Smooth muscle cell (in vitro differentiated cells): ENCODE measurements around the gene NRIP1. TPM values are rescaled to one million over a fixed set of nuclear protein-coding genes. Genes with fewer than 3 reads are reported as not detected.

ENCODE experiments used
- DNase-seq: peaks from one replicate; lab custom pipeline; 2025; ENCODE audit not compliant: unreplicated experiment; lab: John Stamatoyannopoulos, UW
- H2AFZ ChIP-seq: fragments of 200-600 bp; sonication (generic); 2 replicates; pipeline ENCODE4 v1.6.0; 2016; ENCODE audit warnings: antibody characterized with exemption, low read depth, mild to moderate bottlenecking
- H3F3A ChIP-seq: fragments of 200-600 bp; sonication (generic); 2 replicates; pipeline ENCODE4 v1.6.0; 2017; ENCODE audit warnings: antibody characterized with exemption, low read depth
- H3K27ac ChIP-seq: fragments of 200-600 bp; sonication (generic); 2 replicates; pipeline ENCODE4 v1.5.1; 2016; ENCODE audit warnings: low read depth, mild to moderate bottlenecking
- H3K27me3 ChIP-seq: fragments of 200-600 bp; sonication (generic); 2 replicates; pipeline ENCODE4 v1.6.1; 2016; ENCODE audit warnings: low read depth, mild to moderate bottlenecking
- H3K36me3 ChIP-seq: fragments of 200-600 bp; sonication (generic); 2 replicates; pipeline ENCODE4 v1.5.1; 2016; ENCODE audit warnings: low read depth
- H3K4me1 ChIP-seq: fragments of 200-600 bp; sonication (generic); 2 replicates; pipeline ENCODE4 v1.5.1; 2016; ENCODE audit warnings: low read depth
- H3K4me2 ChIP-seq: fragments of 200-600 bp; sonication (generic); 2 replicates; pipeline ENCODE4 v1.6.0; 2016; ENCODE audit warnings: mild to moderate bottlenecking
- H3K4me3 ChIP-seq: fragments of 200-600 bp; sonication (generic); 2 replicates; pipeline ENCODE4 v1.5.1; 2016; ENCODE audit warnings: mild to moderate bottlenecking
- H3K79me2 ChIP-seq: fragments of 200-600 bp; sonication (generic); 2 replicates; pipeline ENCODE4 v1.6.0; 2016; ENCODE audit warnings: low read depth, mild to moderate bottlenecking
- H3K9ac ChIP-seq: fragments of 200-600 bp; sonication (generic); 2 replicates; pipeline ENCODE4 v1.6.0; 2016; ENCODE audit warnings: low read depth
- H3K9me3 ChIP-seq: fragments of 200-600 bp; sonication (generic); replicated peaks from 2 replicates; pipeline ENCODE4 v1.5.1; 2016; ENCODE audit warnings: low read depth
- H4K20me1 ChIP-seq: fragments of 200-600 bp; sonication (generic); 2 replicates; pipeline ENCODE4 v1.6.0; 2016; ENCODE audit warnings: low read depth
- CTCF ChIP-seq: fragments of 200-600 bp; sonication (generic); IDR thresholded peaks from 2 replicates; pipeline ENCODE4 v1.5.1; 2017; ENCODE audit warnings: borderline replicate concordance, mild to moderate bottlenecking, antibody characterized with exemption; ENCODE audit not compliant: insufficient read depth, poor library complexity, severe bottlenecking
- WGBS: methylation state at CpG from one replicate; pipeline ENCODE4 v1.1.7; 2016; ENCODE audit warnings: low lambda C conversion rate; 5-methylcytosine and 5-hydroxymethylcytosine counted together
- polyA plus RNA-seq: library from polyadenylated mRNA; unstranded; fragments of >200 nt; fragmentation: Nextera tagmentation; extraction: Ambion mirVana; gene quantifications from 2 replicates; pipeline ENCODE4 v1.2.1, GENCODE V29; 2016
- total RNA-seq: library from RNA; depleted of rRNA; stranded (reverse); fragments of >200 nt; gene quantifications from 2 replicates; pipeline ENCODE4 v1.2.3, GENCODE V29; 2014

Gene NRIP1
- total and polyA plus RNA-seq, 2 experiments from 2014 or later: 5.1 to 26.0 TPM

- 59% methylated on average over 3 of the region's 3 CpGs for WGBS
- no peak overlapping the region for H2AFZ ChIP-seq
- H3K4me1 ChIP-seq: peaks cover 16% of the 10 kb centered on the region
- no peaks in the 10 kb centered on the region for H3K36me3 ChIP-seq
- H3K4me2 ChIP-seq: peak overlapping the region; percentile 45
- TF ChIP-seq CTCF: no peak
- no peak overlapping the region for H3K9ac ChIP-seq
- DNase-seq: no peak
- no peaks in the 10 kb centered on the region for H3K27me3 ChIP-seq
- no peak overlapping the region for H3K4me3 ChIP-seq
- H3K9me3 ChIP-seq: no peaks in the 10 kb centered on the region
- peaks cover 71% of the 10 kb centered on the region for H3K79me2 ChIP-seq
- H3F3A ChIP-seq: peaks cover 5% of the 10 kb centered on the region
- peaks cover 29% of the 10 kb centered on the region for H4K20me1 ChIP-seq
- H3K27ac ChIP-seq: peak overlapping the region; percentile 83
Observed at GRCh38 chr21:15009837-15010363, 54.9 kb downstream of the NRIP1 start.

GRCh38 chr21:15007716-15008296 lies 57.0 kb downstream of the NRIP1 start:
- no peak overlapping the region for H3K4me2 ChIP-seq
- H3K9ac ChIP-seq: no peak overlapping the region
- no peaks in the 10 kb centered on the region for H3K27me3 ChIP-seq
- 93% methylated on average over 11 of the region's 11 CpGs for WGBS
- H3F3A ChIP-seq: peaks cover 5% of the 10 kb centered on the region
- peaks cover 16% of the 10 kb centered on the region for H3K4me1 ChIP-seq
- no peak overlapping the region for H2AFZ ChIP-seq
- H3K79me2 ChIP-seq: peaks cover 69% of the 10 kb centered on the region
- peaks cover 44% of the 10 kb centered on the region for H4K20me1 ChIP-seq
- H3K4me3 ChIP-seq: no peak overlapping the region
- H3K27ac ChIP-seq: no peak overlapping the region
- TF ChIP-seq CTCF: no peak
- no peaks in the 10 kb centered on the region for H3K9me3 ChIP-seq
- no peak for DNase-seq
- no peaks in the 10 kb centered on the region for H3K36me3 ChIP-seq

DNA sequence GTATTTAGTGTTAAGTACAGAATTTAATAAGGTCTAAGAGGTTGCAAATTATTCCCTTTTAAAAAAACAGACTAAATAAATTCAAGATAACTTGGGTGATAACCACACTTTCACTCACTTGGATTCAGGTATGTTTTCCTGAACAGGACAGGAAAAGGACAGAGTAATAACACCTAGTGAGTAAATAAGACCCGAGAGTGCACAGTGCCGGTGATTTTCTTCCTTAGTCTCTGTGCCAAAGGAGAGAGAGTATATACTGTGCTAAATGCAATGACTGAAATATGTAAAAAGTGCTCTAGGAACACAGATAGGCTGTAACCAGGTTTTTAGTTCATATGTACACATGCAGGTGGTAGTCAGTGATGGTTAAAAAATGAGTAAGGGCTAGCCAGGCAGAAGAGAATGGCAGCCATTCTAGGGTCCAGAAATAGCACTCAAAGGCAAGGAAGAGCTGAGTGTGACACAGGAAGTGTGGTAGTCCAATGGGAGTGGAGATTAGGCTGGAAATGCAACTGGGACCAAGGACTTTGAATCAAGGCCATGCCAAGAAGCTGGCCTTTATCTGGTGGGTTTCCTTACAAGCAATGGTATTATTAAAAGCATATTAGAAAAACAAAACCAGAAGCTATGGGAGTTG lies 58.1 kb downstream of the NRIP1 start:
- no peak for TF ChIP-seq CTCF
- Histone ChIP-seq H3K27me3 (no peaks in the 10 kb centered on the region), H4K20me1 (peaks cover 55% of the 10 kb centered on the region), H3K9ac (no peak overlapping the region), H3K79me2 (peaks cover 71% of the 10 kb centered on the region), H3F3A (peaks cover 2% of the 10 kb centered on the region), H3K27ac (no peak overlapping the region), H3K9me3 (no peaks in the 10 kb centered on the region), H3K4me2 (no peak overlapping the region), H3K4me3 (no peak overlapping the region), H3K36me3 (no peaks in the 10 kb centered on the region), H3K4me1 (peaks cover 16% of the 10 kb centered on the region), H2AFZ (no peak overlapping the region)
- no peak for DNase-seq
- 100% methylated on average over 2 of the region's 2 CpGs for WGBS

DNA sequence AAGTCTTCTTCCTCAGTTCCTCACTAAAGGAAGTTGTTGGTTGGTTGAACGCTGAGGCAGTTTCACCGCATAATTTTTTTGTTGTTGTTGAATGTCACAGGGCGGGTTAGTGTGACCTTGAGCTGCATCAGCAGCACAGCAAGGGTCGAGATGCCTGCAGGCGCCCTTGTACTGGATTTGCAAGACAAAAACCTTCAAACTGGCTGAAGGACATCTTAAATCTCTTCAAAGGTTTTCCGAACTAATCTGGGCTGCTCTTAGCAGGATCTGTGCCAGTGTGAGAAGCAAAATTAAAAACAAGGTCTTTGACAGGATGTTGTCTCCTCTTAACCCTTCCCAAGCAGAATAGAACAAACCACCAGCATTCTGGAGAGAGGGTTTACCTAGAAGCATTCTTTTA lies 59.4 kb downstream of the NRIP1 start:
- H3K4me1 ChIP-seq: peaks cover 16% of the 10 kb centered on the region
- H2AFZ ChIP-seq: no peak overlapping the region
- peak overlapping the region; percentile 30 for H3K27ac ChIP-seq
- H3K4me2 ChIP-seq: peak overlapping the region; percentile 46
- no peak overlapping the region for H3K4me3 ChIP-seq
- no peak overlapping the region for H3K9ac ChIP-seq
- no peaks in the 10 kb centered on the region for H3K9me3 ChIP-seq
- no peak for DNase-seq
- WGBS: 21% methylated on average over 6 of the region's 6 CpGs
- H3F3A ChIP-seq: no peaks in the 10 kb centered on the region
- H4K20me1 ChIP-seq: peaks cover 68% of the 10 kb centered on the region
- TF ChIP-seq CTCF: no peak
- no peaks in the 10 kb centered on the region for H3K27me3 ChIP-seq
- peaks cover 78% of the 10 kb centered on the region for H3K79me2 ChIP-seq
- no peaks in the 10 kb centered on the region for H3K36me3 ChIP-seq
